Measurements from ENCODE around the gene KIAA1191.
"Not testable (repeated sequence)": the region's sequence is repeated elsewhere in the genome, so short reads cannot be mapped to it uniquely, and the experiment has no call there.

Gene KIAA1191, protein sequence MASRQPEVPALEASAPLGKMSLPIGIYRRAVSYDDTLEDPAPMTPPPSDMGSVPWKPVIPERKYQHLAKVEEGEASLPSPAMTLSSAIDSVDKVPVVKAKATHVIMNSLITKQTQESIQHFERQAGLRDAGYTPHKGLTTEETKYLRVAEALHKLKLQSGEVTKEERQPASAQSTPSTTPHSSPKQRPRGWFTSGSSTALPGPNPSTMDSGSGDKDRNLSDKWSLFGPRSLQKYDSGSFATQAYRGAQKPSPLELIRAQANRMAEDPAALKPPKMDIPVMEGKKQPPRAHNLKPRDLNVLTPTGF

DNA sequence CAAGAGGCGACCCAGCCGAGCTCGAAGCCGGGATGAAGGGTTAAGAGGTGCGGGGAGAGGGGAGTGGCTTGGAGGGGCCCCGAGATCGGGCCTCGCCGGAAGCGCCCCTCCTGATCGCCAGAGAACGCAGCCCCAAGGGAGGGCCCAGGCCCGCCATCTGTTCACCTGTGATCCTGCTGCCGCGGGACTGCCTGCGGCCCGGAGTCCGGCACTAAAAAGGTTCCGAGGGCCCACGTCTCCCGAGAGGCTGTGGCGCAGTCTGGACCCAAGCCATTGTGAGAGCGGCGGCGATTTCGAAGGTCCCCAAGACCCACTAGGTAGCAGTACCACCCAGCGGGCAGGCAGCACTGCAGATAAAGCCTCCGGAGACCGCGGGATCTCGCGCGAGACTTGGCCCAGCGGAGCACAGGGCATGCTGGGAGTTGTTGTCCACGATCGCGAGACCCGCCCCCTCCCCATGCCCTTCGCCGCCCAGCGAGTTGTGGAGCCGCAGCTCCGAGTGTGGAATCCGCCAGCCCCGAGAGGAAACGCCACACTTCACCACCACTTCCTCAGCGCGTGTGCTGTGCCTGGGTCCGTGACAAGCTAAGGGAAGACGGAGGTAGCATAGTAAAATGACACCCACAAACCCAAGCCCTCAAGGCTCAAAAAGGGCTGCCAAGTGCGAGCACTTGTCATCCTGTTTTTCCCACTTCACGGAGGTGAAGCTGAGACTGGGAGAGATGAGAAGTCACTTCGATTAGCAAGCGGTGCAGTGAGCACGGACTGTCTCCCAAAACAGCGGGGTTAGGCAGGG, at the start of gene KIAA1191:
Gene KIAA1191 (minus strand): TSS at position 328 of the 796 bp plus-strand sequence. CDS start 2,256 bp downstream, outside the sequence.
- H3K4me1 ChIP-seq (ENCODE audit: control insufficient read depth, insufficient read depth, low read length) = peaks cover 14% of the 10 kb centered on the region

DNA sequence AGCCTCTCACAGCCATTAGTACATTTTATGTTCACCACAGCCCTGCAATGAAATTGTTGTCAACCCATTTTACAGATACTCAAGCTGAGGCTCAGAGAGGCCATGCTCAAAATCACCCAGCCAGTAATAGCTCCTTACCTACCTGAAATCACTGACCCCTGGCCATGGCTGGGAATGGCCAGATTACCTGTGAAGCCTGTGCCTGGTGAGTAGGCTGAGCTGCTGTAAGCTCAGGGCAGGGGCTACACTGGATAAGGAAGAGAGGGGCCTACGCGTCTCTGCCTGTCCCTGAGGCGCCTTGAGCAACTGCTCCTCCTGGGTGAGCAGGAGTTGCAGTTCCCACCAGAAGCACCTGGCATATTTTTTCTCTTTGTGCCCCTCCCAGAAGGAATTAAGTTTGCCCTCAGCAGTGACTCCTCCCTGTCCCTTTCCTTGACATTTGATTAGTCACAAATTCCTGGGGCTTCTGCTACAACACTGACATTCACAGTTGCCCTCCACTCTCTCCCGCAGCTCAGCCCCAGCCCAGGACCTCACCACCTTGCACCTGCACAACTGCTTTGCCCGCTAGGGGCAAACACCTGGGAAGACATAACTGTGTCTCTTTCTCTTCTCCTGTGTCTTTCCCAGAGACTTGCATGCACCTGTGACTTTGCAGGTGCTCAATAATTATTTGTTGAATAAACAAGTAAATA, 49.1 kb upstream of the KIAA1191 start:
- no peak overlapping the region for H3K4me3 ChIP-seq (ENCODE audit: low read length)
- H3K36me3 ChIP-seq (ENCODE audit: control insufficient read depth, insufficient read depth, low read length) = peaks cover 9% of the 10 kb centered on the region
- H3K27me3 ChIP-seq (ENCODE audit: control insufficient read depth, insufficient read depth, low read length) = no peaks in the 10 kb centered on the region
- peak overlapping the region; percentile 30 for H3K9ac ChIP-seq (ENCODE audit: low read length)
- H3K4me1 ChIP-seq (ENCODE audit: control insufficient read depth, insufficient read depth, low read length) = peaks cover 61% of the 10 kb centered on the region
- no peaks in the 10 kb centered on the region for H3K9me3 ChIP-seq (ENCODE audit: control insufficient read depth, low read length)

More for the DNA sequence above, at the start of gene KIAA1191:
- H3K4me3 ChIP-seq (ENCODE audit: low read length) = peak within 1 kb of the TSS; percentile 97
- no peaks in the 10 kb centered on the region for H3K9me3 ChIP-seq (ENCODE audit: control insufficient read depth, low read length)
- peaks cover 19% of the 10 kb centered on the region for H3K27me3 ChIP-seq (ENCODE audit: control insufficient read depth, insufficient read depth, low read length)
- H3K36me3 ChIP-seq (ENCODE audit: control insufficient read depth, insufficient read depth, low read length) = no peaks in the 10 kb centered on the region
- H3K9ac ChIP-seq (ENCODE audit: low read length) = peak within 1 kb of the TSS; percentile 97

DNA sequence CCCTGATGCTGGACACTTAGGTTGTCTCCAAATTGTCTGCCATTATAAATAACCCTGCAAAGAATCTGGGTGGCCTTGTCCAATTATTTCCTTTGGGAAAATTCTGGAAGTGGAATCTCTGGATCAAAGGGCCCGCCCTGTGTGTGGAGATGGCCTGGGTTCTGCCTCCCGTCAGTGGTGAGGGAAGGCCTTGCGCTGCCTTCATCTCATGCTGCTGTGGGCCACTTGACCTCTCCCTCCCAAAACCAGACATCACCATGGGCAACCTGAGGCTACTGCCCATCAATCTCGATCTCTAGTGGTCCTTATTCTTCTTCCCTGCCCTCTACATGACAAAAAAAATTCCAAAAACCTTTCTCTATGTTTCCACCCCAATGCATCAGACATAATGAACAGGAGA, 48.2 kb upstream of the KIAA1191 start:
- Histone ChIP-seq H3K4me3 (ENCODE audit: low read length) (no peak overlapping the region), H3K36me3 (ENCODE audit: control insufficient read depth, insufficient read depth, low read length) (peaks cover 9% of the 10 kb centered on the region), H3K27me3 (ENCODE audit: control insufficient read depth, insufficient read depth, low read length) (no peaks in the 10 kb centered on the region), H3K9me3 (ENCODE audit: control insufficient read depth, low read length) (no peaks in the 10 kb centered on the region), H3K9ac (ENCODE audit: low read length) (no peak overlapping the region), H3K4me1 (ENCODE audit: control insufficient read depth, insufficient read depth, low read length) (peaks cover 69% of the 10 kb centered on the region)

DNA sequence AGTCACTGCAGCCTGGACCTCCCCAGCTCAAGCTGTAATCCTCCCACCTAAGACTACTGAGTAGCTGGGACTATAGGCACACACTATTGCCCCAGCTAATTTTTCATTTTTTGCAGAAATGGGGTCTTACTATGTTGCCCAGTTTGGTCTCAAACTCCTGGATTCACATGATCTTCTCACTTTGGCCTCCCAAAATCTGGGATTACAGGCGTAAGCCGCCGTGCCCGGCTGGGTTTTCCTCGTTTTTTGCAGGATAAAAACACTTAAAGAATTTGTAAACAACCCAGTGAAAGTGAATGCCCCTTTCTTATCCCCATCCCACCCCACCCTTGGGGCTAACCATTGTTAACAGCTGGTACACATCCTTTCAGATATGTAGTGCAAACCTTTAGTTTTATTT, 47.0 kb upstream of the KIAA1191 start:
- H3K27me3 ChIP-seq (ENCODE audit: control insufficient read depth, insufficient read depth, low read length) = no peaks in the 10 kb centered on the region
- no peak overlapping the region for H3K4me3 ChIP-seq (ENCODE audit: low read length)
- peaks cover 9% of the 10 kb centered on the region for H3K36me3 ChIP-seq (ENCODE audit: control insufficient read depth, insufficient read depth, low read length)
- peaks cover 69% of the 10 kb centered on the region for H3K4me1 ChIP-seq (ENCODE audit: control insufficient read depth, insufficient read depth, low read length)
- H3K9ac ChIP-seq (ENCODE audit: low read length) = no peak overlapping the region
- H3K9me3 ChIP-seq (ENCODE audit: control insufficient read depth, low read length) = no peaks in the 10 kb centered on the region

DNA sequence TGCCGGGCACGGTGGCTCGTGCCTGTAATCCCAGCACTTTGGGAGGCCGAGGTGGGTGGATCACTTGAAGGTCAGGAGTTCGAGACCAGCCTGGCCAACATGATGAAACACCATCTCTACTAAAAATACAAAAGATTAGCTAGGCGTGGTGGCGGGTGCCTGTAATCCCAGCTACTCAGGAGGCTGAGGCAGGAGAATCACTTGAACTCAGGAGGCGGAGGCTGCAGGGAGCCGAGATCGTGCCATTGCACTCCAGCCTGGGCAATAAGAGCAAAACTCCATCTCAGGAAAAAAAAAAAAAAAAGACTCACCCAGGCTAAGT, 46.6 kb upstream of the KIAA1191 start:
- not testable (repeated sequence) for H3K4me3 ChIP-seq (ENCODE audit: low read length); H3K36me3 ChIP-seq (ENCODE audit: control insufficient read depth, insufficient read depth, low read length); H3K9ac ChIP-seq (ENCODE audit: low read length); H3K9me3 ChIP-seq (ENCODE audit: control insufficient read depth, low read length); H3K27me3 ChIP-seq (ENCODE audit: control insufficient read depth, insufficient read depth, low read length)
- peaks cover 69% of the 10 kb centered on the region for H3K4me1 ChIP-seq (ENCODE audit: control insufficient read depth, insufficient read depth, low read length)

DNA sequence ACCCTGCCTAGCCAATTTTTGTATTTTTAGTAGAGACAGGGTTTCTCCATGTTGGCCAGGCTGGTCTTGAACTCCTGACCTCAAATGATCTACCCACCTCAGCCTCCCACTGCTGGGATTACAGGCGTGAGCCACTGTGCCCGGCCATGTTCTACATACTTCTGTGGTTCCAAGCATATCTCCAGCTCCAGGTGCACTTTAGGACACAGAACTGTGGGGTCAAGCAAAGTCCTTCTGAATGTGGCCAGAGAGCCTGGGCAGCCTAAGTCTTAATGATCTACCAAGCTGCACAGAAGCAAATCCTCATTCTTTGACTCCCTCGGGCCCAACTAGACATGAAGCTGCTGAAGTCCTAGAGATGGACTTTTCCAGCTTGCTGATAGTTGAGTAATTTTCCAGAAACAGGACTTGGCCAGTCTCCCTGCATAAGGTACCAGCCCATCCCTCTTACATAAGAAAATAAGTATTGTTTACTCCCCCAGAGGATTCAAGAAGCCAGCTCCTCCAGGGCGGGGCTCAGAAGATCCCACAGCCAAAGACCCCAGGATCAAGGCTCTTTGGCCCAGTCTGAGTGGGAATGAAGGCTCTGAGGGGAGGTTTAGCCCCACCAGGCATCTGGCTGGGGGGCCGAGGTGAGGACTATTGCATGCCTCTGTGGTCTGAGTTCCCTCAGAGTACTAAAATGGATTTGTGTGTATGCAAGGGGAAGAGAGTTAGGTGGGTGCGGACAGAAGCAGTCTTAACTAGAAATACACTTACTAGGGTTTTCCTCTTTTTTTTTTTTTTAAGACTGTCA, 46.1 kb upstream of the KIAA1191 start:
- Histone ChIP-seq H3K4me1 (ENCODE audit: control insufficient read depth, insufficient read depth, low read length) (peaks cover 68% of the 10 kb centered on the region), H3K9me3 (ENCODE audit: control insufficient read depth, low read length) (no peaks in the 10 kb centered on the region), H3K9ac (ENCODE audit: low read length) (no peak overlapping the region), H3K36me3 (ENCODE audit: control insufficient read depth, insufficient read depth, low read length) (peaks cover 9% of the 10 kb centered on the region), H3K4me3 (ENCODE audit: low read length) (no peak overlapping the region), H3K27me3 (ENCODE audit: control insufficient read depth, insufficient read depth, low read length) (no peaks in the 10 kb centered on the region)

DNA sequence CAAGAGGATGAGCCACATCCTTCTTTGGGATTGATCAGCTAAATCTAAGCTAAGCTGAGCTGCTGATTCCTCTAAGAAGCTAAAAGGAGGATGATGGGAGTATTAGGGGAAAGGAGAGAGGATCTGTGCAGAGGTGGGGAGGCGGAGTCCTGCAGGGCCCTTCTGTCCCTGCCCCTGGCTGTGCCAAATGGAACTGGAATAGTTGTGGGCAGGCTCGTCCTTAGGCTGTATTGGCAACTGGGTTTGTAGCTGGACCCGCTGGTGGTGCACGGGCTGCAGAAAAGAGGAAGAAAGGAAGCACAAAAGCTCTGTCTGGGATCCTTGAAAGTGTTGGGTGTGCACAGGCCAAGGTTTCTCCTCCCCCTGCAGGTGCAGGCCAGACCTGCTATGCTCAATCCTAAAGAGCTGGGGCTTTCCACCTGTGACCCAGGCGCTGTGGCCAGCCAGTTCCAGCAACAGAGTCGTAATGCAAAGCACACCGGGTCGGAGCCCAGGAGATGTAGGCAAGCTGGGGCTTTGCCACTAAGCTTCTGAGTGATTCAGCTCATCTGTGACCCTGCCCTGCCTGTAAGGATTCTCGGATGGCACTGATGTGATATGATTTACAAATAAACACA, 45.0 kb upstream of the KIAA1191 start:
- peaks cover 66% of the 10 kb centered on the region for H3K4me1 ChIP-seq (ENCODE audit: control insufficient read depth, insufficient read depth, low read length)
- H3K36me3 ChIP-seq (ENCODE audit: control insufficient read depth, insufficient read depth, low read length) = peaks cover 9% of the 10 kb centered on the region
- H3K27me3 ChIP-seq (ENCODE audit: control insufficient read depth, insufficient read depth, low read length) = no peaks in the 10 kb centered on the region
- no peaks in the 10 kb centered on the region for H3K9me3 ChIP-seq (ENCODE audit: control insufficient read depth, low read length)
- no peak overlapping the region for H3K4me3 ChIP-seq (ENCODE audit: low read length)
- H3K9ac ChIP-seq (ENCODE audit: low read length) = no peak overlapping the region

DNA sequence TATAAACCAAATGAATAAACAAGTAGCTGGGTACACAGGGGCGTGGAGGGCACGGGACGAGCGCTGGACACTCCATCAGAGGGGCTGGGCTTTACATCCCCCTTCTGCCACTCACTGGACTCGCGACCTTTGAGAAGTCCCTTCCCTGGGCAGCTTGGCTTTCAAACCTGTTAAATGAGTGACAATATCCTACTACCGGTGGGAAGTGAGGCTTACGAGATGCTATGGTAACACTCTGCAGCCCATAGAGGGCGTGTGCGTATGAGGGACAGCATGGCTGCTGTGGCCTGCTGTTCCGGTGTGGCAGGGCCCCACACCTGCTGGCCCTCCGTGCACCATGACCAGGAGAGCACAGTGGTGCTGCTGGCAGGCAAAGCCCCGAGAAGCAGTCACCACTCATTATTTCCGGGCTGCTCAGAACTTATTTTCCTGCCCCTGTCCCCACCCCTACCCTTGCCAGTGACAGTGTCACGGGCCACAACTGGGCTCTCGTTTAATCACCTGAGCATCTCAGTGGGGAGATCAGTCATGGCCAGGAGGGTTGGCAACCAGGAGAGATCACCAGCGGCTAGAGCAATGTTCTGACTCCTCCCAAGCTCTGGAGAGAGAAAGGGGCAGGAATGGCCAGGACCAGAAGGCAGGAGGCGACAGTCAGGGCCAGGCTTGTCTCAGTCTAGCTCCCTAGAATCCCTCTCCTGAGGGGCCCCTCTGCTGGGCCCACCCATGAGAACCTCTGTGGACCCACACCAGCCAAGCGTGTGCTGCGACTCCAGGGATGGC, 44.3 kb upstream of the KIAA1191 start:
- peaks cover 9% of the 10 kb centered on the region for H3K36me3 ChIP-seq (ENCODE audit: control insufficient read depth, insufficient read depth, low read length)
- H3K4me3 ChIP-seq (ENCODE audit: low read length) = no peak overlapping the region
- H3K27me3 ChIP-seq (ENCODE audit: control insufficient read depth, insufficient read depth, low read length) = no peaks in the 10 kb centered on the region
- H3K9ac ChIP-seq (ENCODE audit: low read length) = no peak overlapping the region
- H3K9me3 ChIP-seq (ENCODE audit: control insufficient read depth, low read length) = no peaks in the 10 kb centered on the region
- H3K4me1 ChIP-seq (ENCODE audit: control insufficient read depth, insufficient read depth, low read length) = peaks cover 67% of the 10 kb centered on the region

DNA sequence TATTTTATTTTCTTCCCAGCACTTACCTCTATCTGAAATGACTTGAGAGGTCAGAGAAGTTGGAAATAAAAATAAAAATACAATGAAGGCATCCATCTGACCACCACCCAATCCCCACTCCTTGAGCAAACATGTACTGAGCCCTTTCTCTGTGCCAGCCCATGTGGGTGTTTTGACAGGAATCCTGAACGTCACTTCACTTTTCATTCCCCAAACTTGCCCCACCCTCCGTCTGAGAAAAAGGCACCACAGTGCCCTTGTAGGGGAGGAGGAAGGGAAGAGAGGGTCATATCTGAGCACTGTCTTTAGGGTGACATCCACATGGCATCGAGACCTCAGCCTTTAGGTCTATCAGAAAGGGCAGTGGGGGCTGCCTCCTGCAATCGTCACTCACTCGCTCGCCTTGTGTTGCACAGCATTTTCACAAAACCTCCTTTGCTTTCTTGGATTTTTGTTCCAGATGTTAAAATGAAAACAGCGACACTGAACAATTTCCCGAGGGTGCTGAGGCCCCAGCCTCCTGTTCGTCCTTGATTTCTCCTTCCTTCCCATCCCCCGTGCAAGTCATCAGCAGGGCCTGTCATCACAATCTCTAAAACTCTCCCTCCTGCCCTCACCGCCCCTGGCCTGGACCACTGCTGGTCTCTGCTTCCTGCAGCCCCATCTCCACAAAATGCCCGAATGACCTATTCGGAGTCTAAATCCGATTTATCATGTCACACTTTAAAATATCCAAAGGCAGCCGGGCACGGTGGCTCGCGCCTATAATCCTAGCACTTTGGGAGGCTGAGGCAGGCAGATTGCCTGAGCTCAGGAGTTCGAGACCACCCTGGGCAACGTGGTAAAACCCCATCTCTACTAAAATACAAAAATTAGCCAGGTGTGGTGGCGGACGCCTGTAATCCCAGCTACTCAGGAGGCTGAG, 40.0 kb upstream of the KIAA1191 start:
- no peaks in the 10 kb centered on the region for H3K27me3 ChIP-seq (ENCODE audit: control insufficient read depth, insufficient read depth, low read length)
- H3K4me3 ChIP-seq (ENCODE audit: low read length) = no peak overlapping the region
- no peaks in the 10 kb centered on the region for H3K9me3 ChIP-seq (ENCODE audit: control insufficient read depth, low read length)
- H3K4me1 ChIP-seq (ENCODE audit: control insufficient read depth, insufficient read depth, low read length) = peaks cover 59% of the 10 kb centered on the region
- no peak overlapping the region for H3K9ac ChIP-seq (ENCODE audit: low read length)
- H3K36me3 ChIP-seq (ENCODE audit: control insufficient read depth, insufficient read depth, low read length) = peaks cover 12% of the 10 kb centered on the region

DNA sequence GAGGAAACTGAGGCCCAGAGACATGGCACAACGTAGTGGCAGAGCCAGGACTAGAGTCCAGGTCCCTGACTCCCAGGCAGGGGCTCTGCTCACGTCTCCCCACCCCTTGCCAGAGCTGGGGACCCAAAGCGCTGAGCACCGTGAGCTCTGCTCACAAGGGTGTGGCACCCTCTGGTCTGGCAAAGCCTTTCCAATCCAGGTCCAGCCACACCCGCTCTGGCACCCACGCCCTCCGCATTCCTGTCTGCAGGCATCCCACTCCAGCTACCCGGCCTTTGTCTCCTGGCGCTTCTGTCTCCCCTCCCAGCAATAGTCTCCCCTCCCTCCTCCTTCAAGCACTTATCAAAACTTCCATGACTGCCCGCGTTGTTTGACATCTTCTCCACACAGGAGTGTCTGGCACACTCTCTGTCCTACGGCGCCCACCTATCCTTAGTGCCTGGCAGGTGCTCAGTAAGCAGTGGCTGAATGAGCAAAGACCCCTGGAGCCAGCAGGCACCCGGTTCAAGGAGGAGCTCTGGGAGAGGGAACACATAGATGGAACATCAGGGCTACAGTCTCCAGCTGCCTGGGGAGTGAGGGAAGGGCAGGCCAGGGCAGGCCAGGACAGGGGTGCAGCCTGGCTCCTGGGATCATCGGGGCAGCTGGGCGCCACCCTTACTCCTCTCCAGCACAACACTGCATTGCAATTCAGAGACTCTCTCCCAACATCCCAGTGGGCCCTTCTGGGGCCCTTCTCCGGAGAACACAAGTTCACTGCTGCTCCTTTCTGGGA, 39.0 kb upstream of the KIAA1191 start:
- Histone ChIP-seq H3K27me3 (ENCODE audit: control insufficient read depth, insufficient read depth, low read length) (no peaks in the 10 kb centered on the region), H3K9me3 (ENCODE audit: control insufficient read depth, low read length) (no peaks in the 10 kb centered on the region), H3K36me3 (ENCODE audit: control insufficient read depth, insufficient read depth, low read length) (peaks cover 16% of the 10 kb centered on the region), H3K4me3 (ENCODE audit: low read length) (no peak overlapping the region), H3K9ac (ENCODE audit: low read length) (no peak overlapping the region), H3K4me1 (ENCODE audit: control insufficient read depth, insufficient read depth, low read length) (peaks cover 52% of the 10 kb centered on the region)
